ENCODE data around the gene PIR. TPM values are rescaled to one million over a fixed set of nuclear protein-coding genes. Genes with fewer than 3 reads are reported as not detected.

PIR gene
- total RNA-seq, 1 experiment from 2014 or later = 15.6 TPM

- DNase-seq (ENCODE audit: low read depth) = no peak
Observed at GRCh38 chrX:15350329-15350996, 142.7 kb downstream of the PIR start.

GRCh38 chrX:15349046-15349445 lies 144.1 kb downstream of the PIR start:
- peak; percentile 39 for DNase-seq (ENCODE audit: low read depth)

- DNase-seq (ENCODE audit: low read depth) = no peak
Observed at GRCh38 chrX:15345976-15346375, 147.2 kb downstream of the PIR start.

GRCh38 chrX:15344106-15344505 lies 149.0 kb downstream of the PIR start:
- no peak for DNase-seq (ENCODE audit: low read depth)

GRCh38 chrX:15343075-15343476 lies 150.1 kb downstream of the PIR start:
- no peak for DNase-seq (ENCODE audit: low read depth)

- no peak for DNase-seq (ENCODE audit: low read depth)
Observed at GRCh38 chrX:15340867-15341266, 152.3 kb downstream of the PIR start.

GRCh38 chrX:15336023-15336413 lies 157.1 kb downstream of the PIR start:
- peak; percentile 39 for DNase-seq (ENCODE audit: low read depth)

GRCh38 chrX:15335135-15336022 lies 157.8 kb downstream of the PIR start, which contains the start of gene PIGA:
PIGA (minus strand) TSS chrX:15335523; CDS start chrX:15331930, 3,593 bp downstream.
- peak; percentile 97 for DNase-seq (ENCODE audit: low read depth)

Other genes with a start within 250 kb of the PIR start
- gene ASB9, start 223.2 kb downstream of the PIR start, total RNA-seq (2014; rRNA removed; shearing (Covaris generic)) = 12.2 and 18.1 TPM in 2 replicates
- gene ASB11, start 177.7 kb downstream of the PIR start, total RNA-seq (2014; rRNA removed; shearing (Covaris generic)) = not detected in 2 replicates
- 6.5 and 7.2 TPM in 2 replicates for gene PIGA, start 157.8 kb downstream of the PIR start, total RNA-seq (2014; rRNA removed; shearing (Covaris generic))
- 0.37 TPM in 1 of 2 replicates, not detected in the other for gene VEGFD, start 108.9 kb downstream of the PIR start, total RNA-seq (2014; rRNA removed; shearing (Covaris generic))
- 0.34 TPM in 1 of 2 replicates, not detected in the other for gene BMX, start 7.5 kb upstream of the PIR start, total RNA-seq (2014; rRNA removed; shearing (Covaris generic))
- not detected in 2 replicates for gene ACE2, start 107.6 kb upstream of the PIR start, total RNA-seq (2014; rRNA removed; shearing (Covaris generic))
- not detected in 2 replicates for gene CLTRN, start 171.5 kb upstream of the PIR start, total RNA-seq (2014; rRNA removed; shearing (Covaris generic))
- gene CA5B, start 244.9 kb upstream of the PIR start, total RNA-seq (2014; rRNA removed; shearing (Covaris generic)) = 1.2 and 1.6 TPM in 2 replicates

All from HT1080 (cell line).